ENCODE results near the gene SRSF4.
"Not testable (repeated sequence)": the region's sequence is repeated elsewhere in the genome, so short reads cannot be mapped to it uniquely, and the experiment has no call there.

Gene SRSF4

DNA sequence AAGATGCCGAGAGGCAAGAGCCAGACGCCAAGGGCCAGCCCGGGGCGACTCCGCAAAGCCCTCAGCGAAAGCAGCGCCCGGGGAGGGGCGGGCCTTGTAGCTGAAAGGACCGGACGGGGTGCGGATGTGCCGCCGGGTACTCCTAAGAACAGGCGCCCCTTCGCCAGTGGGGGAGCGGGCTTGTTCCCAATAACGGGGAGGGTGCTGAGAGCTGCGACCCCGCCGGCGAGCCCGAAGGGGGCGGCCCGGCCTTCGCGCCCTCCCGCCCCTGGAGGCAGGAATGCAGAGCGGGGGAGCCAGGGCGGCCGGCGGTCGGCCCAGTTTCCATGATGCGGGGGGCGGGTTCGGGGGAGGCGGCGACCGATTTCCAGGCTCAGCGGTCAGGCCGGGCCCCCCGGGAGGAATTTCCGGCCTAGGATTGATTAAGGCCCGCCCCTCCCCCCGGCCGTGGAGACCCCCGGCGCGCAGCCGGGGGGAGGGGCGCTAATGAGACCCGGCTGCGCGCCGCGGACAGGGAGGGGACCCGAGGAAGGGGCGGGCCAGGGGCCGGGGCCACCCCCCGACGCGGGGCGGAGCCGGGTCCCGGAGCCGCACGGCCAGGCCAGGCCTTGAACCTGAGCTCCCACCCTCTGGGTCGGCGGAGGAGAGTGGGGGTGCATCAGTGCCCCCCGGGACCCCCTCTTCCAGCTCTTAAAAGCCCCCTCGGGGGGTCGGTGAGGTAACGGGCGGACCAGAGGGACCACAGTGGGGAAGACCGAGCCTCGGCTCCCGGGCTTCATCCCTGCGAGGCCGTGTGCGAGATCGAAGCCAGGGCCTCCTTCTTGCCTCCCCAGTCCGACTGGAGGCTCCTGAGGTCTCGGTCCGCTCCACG is 57.1 kb downstream of the SRSF4 start:
- peak; percentile 96 for DNase-seq (ENCODE audit: low spot score)

DNA sequence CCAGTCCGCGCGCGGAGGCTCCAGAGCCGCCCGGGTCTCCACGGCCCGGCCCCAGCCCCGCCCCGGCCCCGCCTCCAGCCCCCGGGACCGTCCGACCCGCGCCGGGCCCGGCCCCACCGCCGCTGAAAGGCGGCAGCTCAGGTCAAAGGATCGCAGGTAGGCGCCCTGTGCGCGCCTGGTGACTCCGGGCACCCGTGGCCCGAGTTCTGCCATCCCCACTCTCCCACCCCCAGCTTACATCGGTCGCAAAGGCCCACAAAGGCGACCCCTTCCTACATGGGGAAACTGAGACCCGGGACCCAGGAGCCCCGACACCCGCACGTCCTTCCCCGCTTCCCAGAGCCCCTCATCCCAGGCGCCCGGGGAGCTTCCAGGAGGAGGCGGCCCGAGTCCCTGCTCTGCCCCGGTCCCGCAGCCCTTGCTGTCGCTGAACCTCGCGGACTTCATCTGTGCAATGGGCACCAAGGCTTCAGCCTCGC is 57.8 kb downstream of the SRSF4 start, which contains the start of gene TMEM200B:
Gene TMEM200B, minus strand, starts transcription at position 17 of the 479 bp plus-strand sequence. CDS start 2,075 bp downstream, outside the sequence.
- DNase-seq (ENCODE audit: low spot score): no peak

DNA sequence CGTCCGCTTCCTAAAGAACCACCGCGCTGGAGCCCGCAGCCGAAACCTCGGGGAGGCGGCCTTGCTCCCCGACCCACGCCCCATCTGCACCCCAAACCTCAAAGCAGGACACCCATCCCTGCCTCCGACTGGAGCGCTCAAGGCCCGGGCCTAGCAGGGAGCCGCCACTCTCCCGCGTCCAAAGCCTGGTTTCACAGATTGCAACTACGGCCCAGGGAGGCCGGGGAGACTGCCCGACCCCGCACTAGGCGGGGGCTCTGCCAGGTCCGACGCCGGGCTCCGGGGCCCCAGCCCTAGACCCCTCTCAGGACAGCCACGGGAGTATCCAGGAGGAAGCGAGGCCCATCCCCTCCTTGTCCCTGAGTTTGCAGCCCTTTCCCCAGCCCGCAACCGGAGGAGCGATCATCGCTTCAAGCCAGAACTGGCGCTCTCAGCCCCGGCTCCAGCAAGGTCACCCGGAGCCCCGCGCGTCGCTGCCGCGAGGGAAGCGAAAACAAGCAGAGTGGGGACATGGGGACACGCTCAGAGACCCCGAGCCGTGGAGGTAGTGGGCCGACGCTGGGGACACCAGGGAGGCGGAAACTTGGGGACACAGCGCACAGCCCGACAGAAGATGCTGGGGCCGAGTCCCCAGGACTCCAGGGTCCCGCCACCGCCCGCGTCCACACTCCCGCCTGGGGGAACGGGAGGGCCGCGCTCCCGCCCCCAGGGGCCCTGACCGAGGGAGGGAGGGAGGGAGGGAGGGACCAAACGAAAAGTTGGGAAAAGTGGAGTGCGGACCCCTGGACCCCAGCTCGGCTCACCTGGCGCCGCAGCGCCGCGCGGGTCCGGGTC is 58.4 kb downstream of the SRSF4 start:
- DNase-seq (ENCODE audit: low spot score): peak; percentile 75

DNA sequence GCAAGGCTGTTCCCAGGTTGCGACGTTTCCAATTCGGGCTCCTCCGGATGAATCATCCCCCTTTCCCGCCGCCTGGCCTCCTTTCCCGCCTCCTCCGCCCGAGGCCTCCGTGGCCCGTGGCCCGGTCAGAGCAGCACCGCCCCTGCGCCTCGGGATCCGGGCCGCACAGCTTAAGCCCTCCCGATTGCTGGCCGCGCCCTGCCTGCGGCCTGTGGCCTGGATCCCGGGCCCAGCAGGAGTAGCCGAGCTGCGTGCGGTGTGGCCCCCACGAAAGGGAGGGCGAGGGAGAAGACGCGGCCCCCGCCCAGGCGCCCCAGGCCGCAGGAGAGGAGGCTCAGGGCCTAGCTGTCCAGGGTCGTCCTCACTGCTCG is 59.0 kb downstream of the SRSF4 start:
- DNase-seq (ENCODE audit: low spot score): peak; percentile 85

DNA sequence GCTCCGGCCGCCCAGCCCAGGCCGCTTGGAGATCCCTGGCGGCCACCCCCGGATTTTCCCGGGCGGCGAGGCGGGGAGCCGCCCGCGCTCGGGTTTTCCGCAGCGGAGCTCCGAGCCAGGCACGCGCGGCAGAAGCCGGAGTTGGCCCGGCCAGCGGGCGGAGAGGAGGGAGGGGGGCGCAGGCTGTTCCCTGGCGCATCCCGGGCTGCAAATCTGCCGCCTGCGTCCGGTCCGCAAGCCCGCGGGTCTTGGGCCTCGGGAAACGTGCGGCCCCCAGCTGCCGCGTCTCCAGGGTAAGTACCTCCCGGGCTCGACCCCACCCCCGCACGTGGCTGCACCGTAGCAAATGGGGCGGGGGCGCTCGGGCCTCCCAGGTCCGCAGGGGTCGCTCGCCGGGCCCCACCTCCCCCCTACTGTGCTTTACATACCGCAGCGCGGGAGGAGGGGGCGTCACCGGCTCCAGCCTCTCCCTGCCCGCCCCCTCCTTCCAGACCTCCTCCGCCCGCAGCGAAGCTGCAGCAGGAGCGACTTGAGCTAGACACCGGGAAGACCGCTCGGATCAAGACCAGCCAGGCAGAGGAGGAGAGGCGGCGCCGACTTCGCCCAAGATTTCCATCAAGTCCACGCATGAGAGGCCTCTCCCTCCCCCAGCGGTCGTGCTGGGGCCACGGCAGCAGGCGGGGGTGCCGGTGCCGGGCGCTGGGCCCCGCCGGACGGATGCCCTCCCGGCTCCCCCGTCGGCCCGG is 59.6 kb downstream of the SRSF4 start:
- DNase-seq (ENCODE audit: low spot score): peak; percentile 81

DNA sequence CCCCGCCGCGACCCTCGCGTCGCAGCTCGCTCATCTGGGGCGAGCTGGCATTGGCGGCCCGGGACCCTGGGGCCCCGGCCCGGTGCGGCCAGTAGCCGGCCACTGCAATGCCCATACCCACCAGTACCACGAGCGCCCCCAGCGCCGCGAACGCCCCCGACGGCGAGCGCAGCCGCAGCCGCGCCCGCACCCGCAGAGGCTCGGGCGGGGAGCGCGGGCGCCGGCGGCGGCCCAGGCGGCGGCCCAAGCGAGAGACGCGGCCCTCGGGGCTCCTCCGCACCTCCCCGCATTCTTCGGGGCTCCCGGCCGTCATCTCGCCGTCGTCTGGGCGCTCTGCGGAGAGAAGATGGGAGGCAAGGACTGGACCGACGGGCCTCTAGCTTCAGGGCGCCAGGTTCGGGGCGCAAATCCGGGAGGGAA is 60.2 kb downstream of the SRSF4 start:
- no peak for DNase-seq (ENCODE audit: low spot score)

DNA sequence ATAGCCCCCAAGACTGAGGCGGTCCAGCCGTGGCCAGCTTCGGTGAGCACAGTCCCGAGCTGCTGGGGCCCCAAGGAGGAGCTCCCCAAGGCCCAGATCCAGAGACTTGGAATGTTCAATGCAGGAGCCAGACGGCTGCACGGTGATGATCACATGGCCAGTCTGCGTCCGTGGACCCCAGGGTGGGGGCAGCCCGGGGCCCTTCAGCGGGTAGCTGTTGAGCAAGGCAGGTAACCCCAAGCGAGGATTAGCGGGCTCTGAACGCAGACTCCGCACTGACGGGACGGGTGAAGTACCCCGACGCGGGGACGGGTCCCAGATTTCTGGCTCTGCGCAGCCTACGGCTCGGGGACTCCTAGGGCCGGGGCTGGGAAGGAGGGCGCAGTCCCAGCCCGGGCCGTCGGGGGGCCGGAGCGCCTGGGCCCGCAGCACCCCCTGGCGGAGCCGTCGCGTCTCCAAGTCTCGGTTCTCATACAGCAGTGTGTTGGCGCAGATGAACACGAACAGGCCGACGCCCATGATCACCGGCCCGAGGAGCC is 60.7 kb downstream of the SRSF4 start:
- DNase-seq (ENCODE audit: low spot score): peak; percentile 83

- DNase-seq (ENCODE audit: low spot score): no peak
Observed at GRCh38 chr1:29120367-29120766, 61.3 kb downstream of the SRSF4 start.

DNA sequence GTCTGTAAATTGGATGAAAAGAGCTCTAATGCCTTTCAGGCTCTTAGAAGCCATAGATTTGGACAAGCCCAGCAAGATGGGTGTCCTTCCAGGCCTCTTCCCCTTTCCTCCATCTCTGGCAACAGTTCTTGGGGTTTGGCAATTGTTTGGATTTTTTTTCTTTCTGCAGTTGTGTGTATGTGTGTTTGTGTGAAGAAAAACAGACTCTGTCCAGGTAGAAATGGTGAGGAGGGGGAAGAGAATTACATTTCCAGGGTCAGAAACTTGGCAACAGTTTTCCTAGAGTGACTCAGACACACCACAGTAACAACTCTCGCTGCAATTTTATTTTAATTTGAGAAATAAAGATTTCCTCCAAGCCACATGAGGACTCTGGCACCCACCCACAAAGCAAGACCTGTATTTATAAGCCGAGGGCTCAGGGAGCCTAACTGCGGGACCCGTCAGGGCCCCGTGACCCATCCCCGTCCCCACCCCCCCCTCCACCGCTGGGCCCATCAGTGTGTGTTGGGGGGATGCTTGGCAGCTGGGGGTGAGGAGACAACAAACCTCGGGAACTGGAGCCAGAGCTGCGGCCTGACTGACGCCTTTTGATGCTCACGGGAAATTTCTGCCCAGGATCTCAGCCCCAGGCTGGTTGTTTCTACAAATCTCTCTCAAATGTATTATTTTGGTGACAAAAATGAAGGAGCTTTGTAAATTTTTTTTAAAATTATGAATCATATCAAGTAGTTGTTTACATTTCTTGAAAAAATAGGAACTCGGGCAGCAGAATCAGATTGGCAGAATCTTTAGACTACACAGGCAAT is 62.4 kb downstream of the SRSF4 start:
- no peak for DNase-seq (ENCODE audit: low spot score)

GRCh38 chr1:29117381-29117780 is 64.3 kb downstream of the SRSF4 start:
- no peak for DNase-seq (ENCODE audit: low spot score)

GRCh38 chr1:29114654-29115053 is 67.0 kb downstream of the SRSF4 start:
- no peak for DNase-seq (ENCODE audit: low spot score)

DNA sequence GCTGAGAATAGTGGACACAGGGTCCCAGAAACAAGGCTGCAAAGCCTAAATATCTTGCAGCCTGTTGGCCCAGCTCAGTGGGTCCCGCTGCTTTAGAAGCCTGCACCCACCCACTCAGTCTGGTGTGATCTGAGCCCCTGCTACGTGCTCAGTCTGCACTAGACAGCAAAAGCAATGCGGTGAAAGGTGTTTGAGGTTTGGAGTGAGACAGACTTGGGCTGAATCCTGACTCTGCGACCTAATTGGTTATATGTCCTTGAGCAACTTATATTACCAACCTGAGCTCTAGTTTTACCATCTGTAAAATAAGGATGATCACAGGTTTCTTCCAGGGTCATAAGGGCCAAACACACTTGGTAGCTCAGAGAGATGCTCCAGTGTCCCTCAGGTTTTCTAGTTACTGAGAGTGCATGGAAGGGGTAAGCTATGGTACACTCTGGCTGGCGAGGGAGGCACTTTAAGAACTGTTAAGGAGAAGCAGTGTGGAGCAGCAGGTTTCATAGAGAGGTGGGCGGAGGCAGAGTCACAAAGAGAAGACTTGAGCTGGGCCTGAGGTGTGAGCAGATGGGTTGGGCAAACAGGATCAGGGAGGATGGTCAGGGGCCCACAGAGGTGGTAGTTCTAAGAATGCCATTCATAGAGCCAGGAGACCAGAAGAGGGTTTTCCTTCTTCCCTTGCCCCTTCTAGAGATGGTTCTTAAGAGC is 68.1 kb downstream of the SRSF4 start:
- no peak for DNase-seq (ENCODE audit: low spot score)

DNA sequence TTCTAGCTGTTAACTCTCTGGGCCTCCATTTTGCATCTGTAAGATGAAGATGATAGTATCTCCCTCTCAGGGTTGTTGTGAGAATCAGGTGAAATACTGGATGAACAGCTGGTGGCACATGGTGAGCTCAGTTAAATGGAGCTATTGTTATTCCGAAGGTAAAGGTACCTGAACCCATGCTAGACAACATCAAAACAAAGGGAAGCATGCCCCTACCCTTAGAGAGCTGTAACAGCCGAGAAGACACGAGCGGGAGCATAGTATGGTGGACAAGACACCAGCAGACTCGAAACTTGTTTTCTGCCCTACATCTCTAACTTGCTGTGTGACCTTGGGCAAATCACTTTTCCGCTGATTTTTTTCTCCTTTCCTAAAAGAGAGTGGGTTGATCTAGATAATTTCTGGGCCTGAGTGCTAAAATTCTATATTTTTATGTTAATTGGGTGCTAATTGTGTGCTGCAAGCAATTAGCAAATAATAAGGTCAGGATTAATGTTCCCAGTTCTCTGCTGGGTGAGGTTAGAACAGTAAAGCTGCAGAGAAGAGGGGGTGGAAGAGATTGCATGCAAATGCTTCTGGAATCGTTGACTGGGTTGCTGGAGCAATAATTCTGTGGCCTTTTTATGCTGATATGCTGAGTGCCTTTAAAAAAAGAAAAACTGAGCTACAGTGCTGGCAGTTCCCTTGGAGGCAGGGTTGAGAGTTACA is 68.8 kb downstream of the SRSF4 start:
- no peak for DNase-seq (ENCODE audit: low spot score)

DNA sequence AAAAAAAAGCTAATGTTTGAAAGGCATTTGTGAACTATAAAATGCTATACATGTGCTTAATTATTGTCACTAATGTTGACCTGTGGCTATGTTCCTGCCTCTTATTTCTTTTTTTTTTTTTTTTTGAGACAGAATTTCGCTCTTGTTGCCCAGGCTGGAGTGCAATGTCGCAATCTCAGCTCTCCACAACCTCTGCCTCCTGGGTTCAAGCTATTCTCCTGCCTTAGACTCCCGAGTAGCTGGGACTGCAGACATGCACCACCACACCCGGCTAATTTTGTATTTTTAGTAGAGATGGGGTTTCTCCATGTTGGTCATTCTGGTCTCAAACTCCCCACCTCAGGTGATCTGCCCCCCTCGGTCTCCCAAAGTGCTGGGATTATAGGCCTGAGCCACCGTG is 73.7 kb downstream of the SRSF4 start:
- not testable (repeated sequence) for DNase-seq (ENCODE audit: low spot score)

DNA sequence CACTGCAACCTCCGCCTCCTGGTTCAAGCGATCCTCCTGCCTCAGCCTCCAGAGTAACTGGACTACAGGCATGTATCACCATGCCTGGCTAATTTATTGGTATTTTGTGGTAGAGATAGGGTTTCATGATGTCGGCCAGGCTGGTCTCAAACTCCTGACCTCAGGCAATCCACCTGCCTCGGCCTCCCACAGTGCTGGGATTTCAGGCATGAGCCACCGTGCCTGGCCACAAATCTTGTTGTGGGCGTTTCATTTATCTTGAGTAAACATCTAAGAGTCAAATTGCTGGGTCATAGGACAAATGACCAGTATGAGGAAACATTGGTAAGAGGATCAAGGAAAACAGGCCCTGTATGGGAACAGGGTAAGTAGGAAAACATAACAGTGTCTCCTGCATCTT is 75.9 kb downstream of the SRSF4 start:
- DNase-seq (ENCODE audit: low spot score): no peak

GRCh38 chr1:29100487-29100886 is 81.2 kb downstream of the SRSF4 start:
- DNase-seq (ENCODE audit: low spot score): no peak

DNA sequence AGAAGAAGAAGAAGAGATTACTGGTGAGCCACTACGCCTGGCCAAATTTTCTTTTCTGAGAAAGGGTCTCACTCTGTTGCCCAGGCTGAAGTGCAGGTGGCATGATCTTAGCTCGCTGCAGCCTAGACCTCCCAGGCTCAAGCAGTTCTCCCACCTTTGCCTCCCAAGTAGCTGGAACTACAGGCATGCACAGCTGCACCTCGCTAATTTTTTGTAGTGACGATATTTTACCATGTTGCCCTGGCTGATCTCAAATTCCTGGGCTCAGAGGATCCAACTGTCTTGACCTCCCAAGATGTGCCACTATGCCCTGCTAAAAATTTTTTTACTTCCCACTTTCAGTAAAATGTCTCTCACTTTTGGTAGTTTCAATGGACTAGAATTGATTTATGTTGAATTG is 82.4 kb downstream of the SRSF4 start:
- DNase-seq (ENCODE audit: low spot score): no peak

All from left forelimb (tissue), 1 donor.